ENCODE measurements around the gene TAF11L14.

TAF11L14 gene

GRCh38 chr5:17670353-17670752 is 36.1 kb downstream of the TAF11L14 start:
- TF ChIP-seq, protein P1, sequence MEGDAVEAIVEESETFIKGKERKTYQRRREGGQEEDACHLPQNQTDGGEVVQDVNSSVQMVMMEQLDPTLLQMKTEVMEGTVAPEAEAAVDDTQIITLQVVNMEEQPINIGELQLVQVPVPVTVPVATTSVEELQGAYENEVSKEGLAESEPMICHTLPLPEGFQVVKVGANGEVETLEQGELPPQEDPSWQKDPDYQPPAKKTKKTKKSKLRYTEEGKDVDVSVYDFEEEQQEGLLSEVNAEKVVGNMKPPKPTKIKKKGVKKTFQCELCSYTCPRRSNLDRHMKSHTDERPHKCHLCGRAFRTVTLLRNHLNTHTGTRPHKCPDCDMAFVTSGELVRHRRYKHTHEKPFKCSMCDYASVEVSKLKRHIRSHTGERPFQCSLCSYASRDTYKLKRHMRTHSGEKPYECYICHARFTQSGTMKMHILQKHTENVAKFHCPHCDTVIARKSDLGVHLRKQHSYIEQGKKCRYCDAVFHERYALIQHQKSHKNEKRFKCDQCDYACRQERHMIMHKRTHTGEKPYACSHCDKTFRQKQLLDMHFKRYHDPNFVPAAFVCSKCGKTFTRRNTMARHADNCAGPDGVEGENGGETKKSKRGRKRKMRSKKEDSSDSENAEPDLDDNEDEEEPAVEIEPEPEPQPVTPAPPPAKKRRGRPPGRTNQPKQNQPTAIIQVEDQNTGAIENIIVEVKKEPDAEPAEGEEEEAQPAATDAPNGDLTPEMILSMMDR (conservative IDR thresholded peaks at IDR 0.05; ENCODE audit: low read depth, low read length) = no peak
- no peak overlapping the region for H3K4me3 ChIP-seq (ENCODE audit: low read depth, low read length)
- DNase-seq (ENCODE audit: low read depth) = no peak

GRCh38 chr5:17678751-17679324 is 44.6 kb downstream of the TAF11L14 start:
- no peak for DNase-seq (ENCODE audit: low read depth)
- TF ChIP-seq, protein P1 (conservative IDR thresholded peaks at IDR 0.05; ENCODE audit: low read depth, low read length) = no peak
- H3K4me3 ChIP-seq (ENCODE audit: low read depth, low read length) = no peak overlapping the region

- TF ChIP-seq, protein P1 (conservative IDR thresholded peaks at IDR 0.05; ENCODE audit: low read depth, low read length) = no peak
- H3K4me3 ChIP-seq (ENCODE audit: low read depth, low read length) = no peak overlapping the region
- no peak for DNase-seq (ENCODE audit: low read depth)
These were observed 45.4 kb downstream of the TAF11L14 start for GRCh38 chr5:17679597-17680203.

DNA sequence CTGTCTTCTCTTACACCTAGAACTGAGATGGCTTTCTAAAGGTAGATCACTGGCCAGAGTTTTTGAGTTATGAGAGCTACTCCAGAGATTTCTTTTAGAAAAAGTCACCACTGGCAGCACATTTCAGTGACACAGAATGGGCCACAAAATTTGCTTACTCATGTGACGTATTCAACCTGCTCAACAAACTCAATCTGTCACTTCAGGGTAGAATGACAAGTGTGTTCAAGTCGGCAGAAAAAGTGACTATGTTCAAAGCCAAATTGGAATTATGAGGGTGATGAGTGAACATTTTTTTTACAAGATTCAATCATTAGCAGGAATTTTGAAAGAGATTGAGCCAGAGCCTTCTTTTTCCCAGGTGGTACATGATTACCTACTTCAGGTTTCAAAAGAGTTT is 46.5 kb downstream of the TAF11L14 start:
- H3K4me3 ChIP-seq (ENCODE audit: low read depth, low read length) = no peak overlapping the region
- TF ChIP-seq, protein P1 (conservative IDR thresholded peaks at IDR 0.05; ENCODE audit: low read depth, low read length) = no peak
- no peak for DNase-seq (ENCODE audit: low read depth)
